ENCODE results near the gene INVS. TPM values are rescaled to one million over a fixed set of nuclear protein-coding genes. Genes with fewer than 3 reads are reported as not detected.

Gene INVS
- total RNA-seq, 4 donors from 2014 or later = 8.3 to 14.4 (median 10.8) TPM

DNA sequence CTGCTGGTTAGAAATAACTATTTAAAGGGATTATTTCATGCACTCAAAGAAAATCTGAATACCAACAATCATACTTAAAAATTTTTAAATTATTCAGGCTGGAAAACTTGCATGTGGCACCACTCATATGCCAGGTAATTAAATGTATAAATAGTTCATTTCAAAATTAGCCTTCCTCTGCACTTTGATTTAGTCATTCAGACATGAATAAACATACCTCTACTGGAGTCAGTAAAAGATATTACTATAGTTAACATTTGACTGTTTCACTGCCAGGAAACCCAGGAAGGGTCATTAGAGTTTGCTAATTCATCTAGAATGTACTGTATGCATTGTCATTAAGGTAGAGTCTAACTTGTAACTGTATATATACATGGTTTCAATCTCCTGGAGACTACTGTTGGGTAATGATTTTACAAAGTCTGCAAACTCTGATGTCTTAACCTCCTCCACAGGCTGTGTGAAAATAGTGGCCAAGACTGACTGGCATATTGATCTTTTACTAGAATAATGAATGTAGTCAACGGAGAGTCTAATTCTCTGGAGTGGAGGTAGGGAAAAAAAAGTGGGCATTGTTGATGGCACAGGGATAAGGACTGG, 210.0 kb downstream of the INVS start:
- intact Hi-C loops (cut with DNase I; ENCODE audit: low total_unique reads) = no loop called here
- TF ChIP-seq, protein P1, sequence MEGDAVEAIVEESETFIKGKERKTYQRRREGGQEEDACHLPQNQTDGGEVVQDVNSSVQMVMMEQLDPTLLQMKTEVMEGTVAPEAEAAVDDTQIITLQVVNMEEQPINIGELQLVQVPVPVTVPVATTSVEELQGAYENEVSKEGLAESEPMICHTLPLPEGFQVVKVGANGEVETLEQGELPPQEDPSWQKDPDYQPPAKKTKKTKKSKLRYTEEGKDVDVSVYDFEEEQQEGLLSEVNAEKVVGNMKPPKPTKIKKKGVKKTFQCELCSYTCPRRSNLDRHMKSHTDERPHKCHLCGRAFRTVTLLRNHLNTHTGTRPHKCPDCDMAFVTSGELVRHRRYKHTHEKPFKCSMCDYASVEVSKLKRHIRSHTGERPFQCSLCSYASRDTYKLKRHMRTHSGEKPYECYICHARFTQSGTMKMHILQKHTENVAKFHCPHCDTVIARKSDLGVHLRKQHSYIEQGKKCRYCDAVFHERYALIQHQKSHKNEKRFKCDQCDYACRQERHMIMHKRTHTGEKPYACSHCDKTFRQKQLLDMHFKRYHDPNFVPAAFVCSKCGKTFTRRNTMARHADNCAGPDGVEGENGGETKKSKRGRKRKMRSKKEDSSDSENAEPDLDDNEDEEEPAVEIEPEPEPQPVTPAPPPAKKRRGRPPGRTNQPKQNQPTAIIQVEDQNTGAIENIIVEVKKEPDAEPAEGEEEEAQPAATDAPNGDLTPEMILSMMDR (IDR thresholded peaks at IDR 0.05) = no peak
- no peak for TF ChIP-seq POLR2A (IDR thresholded peaks at IDR 0.05)
- H3K4me3 ChIP-seq (ENCODE audit: low read depth, poor library complexity, severe bottlenecking) = no peak overlapping the region
- DNase-seq (ENCODE audit: low spot score in 2 of 2) = no peak
- WGBS, 2 donors = 57 to 81% methylated on average over 1 of the region's 1 CpG

DNA sequence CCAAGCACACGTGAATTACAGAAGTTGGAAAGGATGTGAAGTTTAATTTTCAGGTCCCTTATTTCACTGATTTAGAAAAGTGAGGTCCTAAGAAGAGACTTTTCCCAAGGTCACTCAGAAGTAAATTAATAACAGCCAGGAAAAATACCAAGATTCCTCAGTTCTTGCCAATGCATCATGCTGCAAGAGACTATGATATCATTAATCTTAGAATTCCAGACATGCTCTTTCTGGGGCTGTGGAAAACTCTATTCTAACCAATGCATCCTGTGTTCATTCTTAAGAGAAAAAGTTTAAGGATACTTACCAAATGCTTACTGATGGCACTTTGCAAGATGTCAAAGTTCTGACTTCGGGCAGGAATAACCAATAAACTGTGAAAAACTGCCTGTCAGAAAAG, 210.9 kb downstream of the INVS start:
- no peak overlapping the region for H3K4me3 ChIP-seq (ENCODE audit: low read depth, poor library complexity, severe bottlenecking)
- intact Hi-C loops (cut with DNase I; ENCODE audit: low total_unique reads) = no loop called here
- WGBS, 2 donors = 69 to 84% methylated on average over 2 of the region's 2 CpGs

DNA sequence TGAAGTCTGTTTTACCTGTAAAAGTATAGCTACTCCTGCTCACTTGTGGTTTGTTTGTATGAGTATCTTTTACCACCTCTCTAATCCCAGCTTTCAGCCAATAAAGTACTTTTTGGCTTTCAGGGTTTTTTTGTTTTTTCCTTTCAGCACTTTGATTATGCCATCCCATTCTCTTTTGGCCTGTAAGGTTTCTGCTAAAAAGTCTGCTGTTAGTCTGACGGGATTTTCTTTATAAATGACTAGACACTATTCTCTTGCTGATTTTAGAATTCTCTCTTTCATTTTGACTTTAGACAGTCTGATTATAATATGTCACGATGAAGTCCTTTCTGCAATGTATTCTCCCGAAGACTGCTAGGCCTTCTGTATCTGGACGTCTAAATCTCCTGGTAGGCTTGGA, 216.5 kb downstream of the INVS start:
- no peak for DNase-seq (ENCODE audit: low spot score in 2 of 2)
- intact Hi-C loops (cut with DNase I; ENCODE audit: low total_unique reads) = no loop called here
- TF ChIP-seq, protein P1 (IDR thresholded peaks at IDR 0.05) = no peak
- TF ChIP-seq POLR2A (IDR thresholded peaks at IDR 0.05) = no peak
- WGBS, 2 donors = 91 to 93% methylated on average over 4 of the region's 4 CpGs
- no peak overlapping the region for H3K4me3 ChIP-seq (ENCODE audit: low read depth, poor library complexity, severe bottlenecking)

More for the DNA sequence above, 210.9 kb downstream of the INVS start:
- TF ChIP-seq POLR2A (IDR thresholded peaks at IDR 0.05) = no peak
- TF ChIP-seq, protein P1 (IDR thresholded peaks at IDR 0.05) = no peak
- DNase-seq (ENCODE audit: low spot score in 2 of 2) = no peak

DNA sequence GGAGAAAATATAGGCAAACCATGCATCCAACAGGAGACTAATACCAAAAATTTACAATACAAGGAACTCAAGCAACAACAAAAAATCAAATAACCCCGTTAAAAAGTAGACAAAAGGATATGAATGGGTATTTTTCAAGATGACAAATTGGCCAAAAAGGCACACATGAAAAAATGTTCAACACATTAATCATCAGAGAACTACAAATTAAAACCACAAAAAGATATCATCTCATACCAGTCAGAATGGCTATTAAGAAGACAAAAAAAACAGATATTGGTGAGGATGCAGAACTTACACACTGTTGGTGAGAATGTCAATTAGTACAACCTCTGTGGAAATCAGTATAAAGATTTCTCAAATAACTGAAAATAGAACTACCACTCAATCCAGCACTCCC, 218.7 kb downstream of the INVS start:
- TF ChIP-seq, protein P1 (IDR thresholded peaks at IDR 0.05) = no peak
- no peak for TF ChIP-seq POLR2A (IDR thresholded peaks at IDR 0.05)
- intact Hi-C loops (cut with DNase I; ENCODE audit: low total_unique reads) = no loop called here
- no peak for DNase-seq (ENCODE audit: low spot score in 2 of 2)

DNA sequence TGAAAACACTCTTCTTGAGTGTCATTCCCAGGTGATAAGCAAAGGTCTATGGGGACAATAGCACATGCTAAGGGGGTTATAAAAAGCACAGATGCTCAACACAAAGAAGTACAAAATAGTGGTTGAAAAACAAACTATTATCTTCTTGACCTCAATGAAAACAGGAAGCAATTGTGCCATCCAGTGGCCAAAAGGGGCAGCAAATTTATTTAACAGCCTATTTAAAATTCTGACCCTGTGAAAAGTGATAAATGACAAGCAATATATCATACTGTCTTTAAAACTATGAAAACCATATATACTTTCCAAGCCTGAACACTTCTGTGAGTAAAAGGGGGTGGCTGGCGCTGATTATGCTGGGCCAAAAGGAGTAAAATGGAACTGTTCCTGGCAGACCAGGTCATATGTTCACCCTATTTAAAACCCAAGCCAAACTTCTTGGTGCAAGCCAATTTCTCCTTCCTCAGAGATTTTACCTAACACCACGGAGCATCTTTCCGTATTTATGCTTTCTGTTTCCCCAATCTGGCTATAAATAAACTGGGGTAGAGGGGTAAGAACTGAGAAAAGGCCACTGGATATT, 224.0 kb downstream of the INVS start:
- H3K4me3 ChIP-seq (ENCODE audit: low read depth, poor library complexity, severe bottlenecking) = no peak overlapping the region
- WGBS, 2 donors = 70 to 79% methylated on average over 3 of the region's 3 CpGs
- intact Hi-C loops (cut with DNase I; ENCODE audit: low total_unique reads) = loop anchor here (10.0 kb wide), 1 partner anchor 62 kb away; no protein-coding TSS in a partner anchor
- TF ChIP-seq, protein P1 (IDR thresholded peaks at IDR 0.05) = no peak
- TF ChIP-seq POLR2A (IDR thresholded peaks at IDR 0.05) = no peak
- DNase-seq (ENCODE audit: low spot score in 2 of 2) = no peak

More for the DNA sequence above, 218.7 kb downstream of the INVS start:
- no peak overlapping the region for H3K4me3 ChIP-seq (ENCODE audit: low read depth, poor library complexity, severe bottlenecking)
- WGBS, 2 donors = 68 to 80% methylated on average over 1 of the region's 1 CpG
